NCI-H187 treated with DMSO at 0.1 percent for 48 hours (cell line): Measurements from ENCODE around the gene SOD1.

Experiments used
- DNase-seq: peaks from one replicate; lab custom pipeline; 2025; lab: John Stamatoyannopoulos, UW

Gene SOD1

DNA sequence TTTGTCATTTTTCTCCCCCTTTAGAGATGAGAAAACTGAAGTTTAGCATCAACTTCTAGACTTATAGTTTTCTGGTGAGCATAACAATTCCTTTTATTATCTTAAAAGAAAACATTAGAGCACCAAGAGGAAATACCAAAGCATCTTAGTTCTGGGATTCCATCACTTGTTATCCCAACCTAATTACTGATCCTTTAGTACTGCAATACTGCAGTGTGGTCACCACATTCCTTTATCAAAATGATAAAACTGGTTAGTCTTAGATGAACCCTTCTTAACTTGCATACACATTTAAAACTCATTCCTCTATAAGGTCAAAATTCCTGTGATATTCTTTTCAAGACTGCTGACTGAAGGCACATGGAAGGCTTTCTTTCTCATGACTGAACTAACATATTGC, 23.1 kb downstream of the SOD1 start:
- DNase-seq = no peak

DNA sequence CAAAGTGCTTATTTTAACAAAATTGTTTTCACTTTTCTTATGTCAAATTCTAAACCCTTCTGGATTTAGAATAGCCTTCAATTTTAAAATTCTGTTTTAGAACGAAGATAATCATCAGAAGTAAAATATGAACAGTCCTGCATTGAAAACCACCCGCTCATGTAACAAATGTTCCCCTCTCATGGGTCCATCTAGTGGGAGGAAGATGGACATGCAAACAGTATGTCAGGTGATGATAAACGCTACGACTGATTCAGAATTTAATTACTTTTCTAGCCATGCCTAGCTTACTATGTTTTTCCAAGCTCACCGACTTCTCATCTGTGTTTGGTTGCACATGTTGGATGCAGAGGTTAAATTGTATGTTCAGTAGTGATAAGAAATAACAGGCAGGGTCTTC, 23.5 kb downstream of the SOD1 start:
- no peak for DNase-seq

GRCh38 chr21:31684918-31685317, 25.4 kb downstream of the SOD1 start:
- no peak for DNase-seq

DNA sequence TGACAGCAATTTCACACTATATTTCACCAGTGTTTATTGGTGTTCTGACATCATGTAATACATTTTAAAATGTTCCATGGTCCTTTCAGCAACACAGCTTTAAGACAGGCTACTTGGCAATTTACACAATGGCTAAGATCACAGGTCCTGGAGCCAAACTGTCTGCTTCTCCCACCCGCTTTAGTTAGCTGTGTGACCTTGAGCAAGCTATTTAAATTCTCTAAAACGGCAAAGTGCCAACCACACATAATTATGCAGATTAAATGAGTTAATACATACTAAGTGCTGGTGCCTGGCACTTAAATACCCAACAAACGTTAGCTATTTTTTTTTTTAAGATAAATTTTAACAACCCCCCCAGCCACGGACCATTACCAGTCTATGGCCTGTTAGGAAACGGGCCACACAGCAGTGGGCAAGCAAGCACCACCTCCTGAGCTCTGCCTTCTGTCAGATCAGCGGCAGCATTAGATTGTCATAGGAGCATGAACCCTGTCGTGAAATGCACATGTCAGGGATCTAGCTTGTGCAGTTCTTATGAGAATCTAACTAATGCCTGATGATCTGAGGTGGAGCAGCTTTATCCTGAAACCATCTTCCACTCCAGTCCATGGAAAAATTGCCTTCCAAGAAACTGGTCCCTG, 26.9 kb downstream of the SOD1 start:
- no peak for DNase-seq

DNA sequence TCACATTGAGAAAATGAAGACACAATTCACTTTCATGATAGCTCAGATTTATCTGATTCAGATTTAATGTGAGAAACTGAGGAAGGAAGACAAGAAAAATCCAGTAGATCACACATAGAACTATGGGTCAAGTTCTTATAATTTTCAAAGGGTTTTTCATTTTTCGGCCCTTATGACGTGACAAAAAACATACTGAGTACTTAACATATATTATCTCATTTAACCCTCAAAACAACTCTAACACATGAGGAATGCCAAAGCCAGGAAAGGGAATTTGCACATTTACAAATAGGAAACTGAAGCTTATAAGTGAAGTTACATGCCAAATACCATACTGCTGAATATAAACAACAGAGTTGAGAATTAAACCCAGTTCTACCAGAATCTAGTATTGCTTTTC, 27.6 kb downstream of the SOD1 start:
- DNase-seq = no peak

- no peak for DNase-seq
Measured at GRCh38 chr21:31688603-31689368, 29.3 kb downstream of the SOD1 start.

- no peak for DNase-seq
Measured at GRCh38 chr21:31693222-31693621, 33.7 kb downstream of the SOD1 start.

GRCh38 chr21:31696424-31696823, 36.9 kb downstream of the SOD1 start:
- DNase-seq = no peak

DNA sequence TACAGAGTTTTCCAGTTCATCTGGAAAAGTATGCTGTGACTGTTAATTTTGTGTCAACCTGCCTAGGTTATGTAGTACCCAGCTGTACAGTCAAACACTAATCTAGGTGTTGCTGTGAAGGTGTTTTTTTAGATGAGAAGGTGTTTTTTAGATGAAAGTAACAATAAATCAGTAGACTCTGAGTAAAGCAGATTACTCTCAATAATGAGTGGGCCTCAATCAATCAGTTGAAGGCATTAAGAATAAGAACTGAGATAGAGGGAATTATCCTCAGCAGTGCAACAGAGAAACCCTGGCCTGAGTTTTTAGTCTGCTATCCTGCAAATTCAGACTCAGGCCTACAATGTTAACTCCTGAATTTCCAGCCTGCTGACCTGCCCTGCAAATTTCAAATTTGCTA, 39.0 kb downstream of the SOD1 start:
- DNase-seq = no peak

DNA sequence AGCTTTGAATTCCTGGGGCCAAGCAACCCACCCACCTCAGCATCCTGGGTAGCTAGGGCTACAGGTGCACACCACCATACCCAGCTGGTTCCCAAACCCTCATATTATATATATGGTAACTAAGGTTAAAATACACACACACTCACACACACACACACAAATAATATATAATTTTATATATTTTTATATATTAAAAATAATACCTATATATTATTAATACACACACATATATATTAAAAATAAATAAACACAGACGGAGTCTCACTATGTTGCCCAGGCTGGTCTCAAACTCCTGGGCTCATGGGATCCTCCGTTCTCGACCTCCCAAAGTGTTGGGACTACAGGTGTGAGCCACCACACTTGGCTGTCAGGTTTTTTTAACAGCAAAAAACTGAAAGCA, 40.5 kb downstream of the SOD1 start:
- no peak for DNase-seq

GRCh38 chr21:31706562-31706961, 47.1 kb downstream of the SOD1 start:
- no peak for DNase-seq

DNA sequence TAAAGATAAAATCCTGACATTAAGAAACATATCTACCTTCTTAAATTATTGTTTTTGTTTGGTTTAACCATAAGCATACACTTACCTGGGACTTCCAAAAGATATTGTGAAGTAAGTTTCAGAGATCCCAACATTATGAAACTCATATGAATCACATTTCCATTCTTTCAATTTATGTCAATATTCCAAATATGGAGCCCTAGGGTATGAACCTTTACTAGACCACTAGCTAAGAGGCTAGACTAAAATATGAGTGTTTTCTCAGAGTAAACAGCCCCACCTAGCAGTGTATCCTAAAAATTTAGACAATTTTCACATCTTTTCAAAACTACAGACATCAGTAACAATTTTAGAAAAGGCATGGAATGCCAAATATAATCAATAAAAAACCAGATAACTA, 48.0 kb downstream of the SOD1 start:
- DNase-seq = no peak

DNA sequence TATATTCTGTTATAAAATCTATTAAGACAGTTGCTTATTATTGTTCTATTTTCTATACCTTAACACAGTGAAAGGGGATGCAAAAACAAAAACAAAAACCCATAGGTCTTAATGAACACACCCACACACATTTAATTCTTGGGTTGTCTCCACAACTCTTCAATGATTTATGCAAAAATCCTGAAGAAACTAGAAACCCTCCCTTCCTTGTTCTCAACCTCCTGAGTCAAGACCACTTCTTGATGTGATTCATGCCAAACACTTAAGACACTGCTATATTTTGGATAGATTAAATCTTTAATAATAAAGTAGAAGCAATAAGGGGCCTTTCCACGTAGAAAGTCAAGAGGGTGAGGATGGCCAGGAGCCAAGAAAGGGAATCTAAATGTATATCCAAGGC, 49.0 kb downstream of the SOD1 start:
- DNase-seq = no peak

DNA sequence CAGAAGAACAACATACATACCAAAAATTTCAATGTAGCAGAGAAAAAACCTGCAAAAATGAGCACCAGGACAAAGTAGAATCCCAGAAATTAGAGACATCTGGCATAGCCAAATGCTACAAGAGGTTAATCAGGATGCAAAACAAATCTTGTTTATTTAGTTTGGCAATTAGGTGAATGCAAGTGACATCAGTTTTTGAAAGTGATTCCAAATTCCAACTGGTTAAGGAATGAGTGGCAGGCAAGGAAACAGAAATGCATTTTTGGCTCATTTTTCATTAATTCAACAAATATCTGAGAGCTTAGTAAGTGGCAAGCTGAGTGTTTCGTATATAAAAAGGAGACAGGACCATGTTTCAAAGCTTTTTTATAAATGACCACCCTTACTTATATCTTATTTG, 51.1 kb downstream of the SOD1 start:
- DNase-seq = no peak

DNA sequence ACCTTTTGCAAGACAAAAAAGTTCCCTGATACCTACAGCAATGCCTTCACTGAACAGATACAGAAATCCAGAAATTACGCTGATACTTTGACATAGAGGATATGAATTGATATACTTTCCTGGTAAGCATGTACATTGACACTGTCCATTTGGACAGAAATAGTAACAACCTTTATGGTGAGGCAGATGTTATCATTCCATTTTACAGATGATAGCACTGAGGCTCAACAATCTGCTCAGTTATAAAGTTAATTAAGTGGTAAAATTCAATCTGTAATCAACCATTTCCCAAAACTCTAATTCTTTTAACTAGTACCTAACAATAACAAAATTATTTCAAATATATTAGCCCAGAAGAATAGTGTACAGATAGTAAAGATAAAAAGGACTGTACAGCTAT, 51.8 kb downstream of the SOD1 start:
- DNase-seq = no peak

- no peak for DNase-seq
Measured at GRCh38 chr21:31711745-31712285, 52.3 kb downstream of the SOD1 start.

DNA sequence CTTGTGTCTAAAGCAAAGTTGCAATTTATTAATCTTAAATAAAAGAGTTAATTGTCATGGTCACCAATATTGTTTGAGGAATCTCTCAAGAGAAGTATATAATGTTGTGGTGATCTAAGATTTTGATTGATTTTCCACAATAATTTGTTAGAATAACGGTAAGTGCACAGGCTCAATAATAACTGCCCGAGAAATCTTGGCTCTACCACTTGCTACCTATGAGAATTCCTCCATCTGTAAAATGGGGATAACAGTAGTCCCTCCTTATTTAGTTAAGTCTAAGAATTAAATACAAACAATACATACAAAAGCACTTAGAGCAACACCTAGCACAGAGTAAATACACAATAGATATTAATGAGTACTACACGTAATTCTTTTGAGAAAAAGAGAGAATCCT, 53.6 kb downstream of the SOD1 start:
- DNase-seq = no peak

- no peak for DNase-seq
Measured at GRCh38 chr21:31713973-31714740, 54.7 kb downstream of the SOD1 start.

- DNase-seq = no peak
Measured at GRCh38 chr21:31714741-31715365, 55.4 kb downstream of the SOD1 start.

DNA sequence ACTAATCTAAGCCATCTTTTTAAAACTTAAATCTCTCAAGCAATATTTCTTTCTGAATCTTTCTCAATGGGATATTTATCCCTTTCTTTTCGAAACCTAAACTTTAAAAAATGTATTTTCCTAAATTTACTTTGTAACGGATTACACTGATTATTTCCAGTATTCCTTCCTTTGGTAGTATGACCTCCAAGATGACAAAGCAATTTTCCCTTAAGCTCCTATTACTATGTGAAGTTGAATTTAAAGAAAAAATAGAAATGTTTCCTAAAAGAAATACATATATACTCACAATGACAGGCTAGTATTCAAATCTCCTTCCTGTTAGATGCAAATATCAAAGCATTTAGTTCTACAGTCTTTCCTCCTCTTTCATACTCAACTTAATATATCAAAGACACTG, 56.6 kb downstream of the SOD1 start:
- DNase-seq = no peak
